Adipose tissue (tissue), 3 donors: ENCODE results near the gene SLC17A7. TPM values are rescaled to one million over a fixed set of nuclear protein-coding genes. Genes with fewer than 3 reads are reported as not detected.
A peak's percentile ranks its signal among the peaks of the same experiment; 100 is the strongest.
"Not testable (repeated sequence)": the region's sequence is repeated elsewhere in the genome, so short reads cannot be mapped to it uniquely, and the experiment has no call there.

Experiments
- H3K27ac ChIP-seq: one replicate; pipeline ENCODE4 v1.5.1; 2013; ENCODE audit warnings: low read depth, low read length
- WGBS, 3 donors: extraction: QIAGEN DNeasy Blood & Tissue Kit; methylation state at CpG; one replicate each; pipeline ENCODE4 v1.1.7; 2013; 5-methylcytosine and 5-hydroxymethylcytosine counted together
- polyA plus RNA-seq, 3 donors: library from polyadenylated mRNA; stranded (reverse); fragments of 200-250 nt; gene quantifications; one replicate each; pipeline ENCODE4 v1.2.3, GENCODE V29; 2013
- donor health status: healthy with polysubstance abuse.
- donor health status: Bipolar disorder and iron deficiency.
- donor health status: healthy.

Gene SLC17A7
- polyA plus RNA-seq, 3 donors, result 0.23 to 7.3 (median 1.5) TPM

DNA sequence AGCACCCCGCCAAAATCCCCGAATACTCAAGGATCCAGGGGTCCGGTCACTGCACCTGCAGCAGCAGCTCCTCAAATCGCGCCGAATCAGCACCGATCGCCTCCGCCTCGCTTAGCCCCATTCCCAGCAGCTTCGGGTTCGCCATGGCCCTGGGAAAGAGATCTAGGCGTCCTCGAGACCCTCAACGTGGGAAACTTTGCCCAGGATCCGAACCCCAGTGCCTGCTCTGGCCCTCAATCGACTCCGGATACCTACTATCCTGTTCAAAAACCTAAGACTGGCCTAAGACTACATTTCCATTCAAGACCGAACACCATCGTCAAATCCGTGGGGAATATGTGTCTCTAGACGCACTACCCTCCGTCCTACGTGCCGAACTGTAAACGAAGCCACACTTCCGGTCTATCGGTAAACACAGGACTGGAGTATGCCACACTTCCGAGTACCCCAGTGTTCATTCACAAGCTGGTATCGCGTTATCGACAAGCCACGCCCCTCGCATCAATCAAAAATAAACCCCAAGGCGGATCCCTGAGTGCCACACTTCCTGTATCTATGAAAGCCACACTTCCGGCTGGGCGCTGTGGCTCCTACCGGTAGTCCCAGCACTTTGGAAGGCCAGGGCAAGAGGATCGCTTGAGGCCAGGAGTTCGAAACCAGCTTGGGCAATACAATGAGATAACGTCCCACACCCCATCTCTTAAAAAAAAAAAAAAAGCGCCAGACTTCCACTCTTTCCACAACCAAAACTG, 10.3 kb upstream of the SLC17A7 start, which contains the start of gene PIH1D1:
Gene PIH1D1, minus strand, starts transcription at position 385 of the 752 bp plus-strand sequence. Its CDS starts 240 bp downstream, at position 145.
- H3K27ac ChIP-seq, result no peak within 1 kb of the TSS
- WGBS, 3 donors, result 0 to 1% (median 1%) methylated on average over 42 of the region's 42 CpGs

DNA sequence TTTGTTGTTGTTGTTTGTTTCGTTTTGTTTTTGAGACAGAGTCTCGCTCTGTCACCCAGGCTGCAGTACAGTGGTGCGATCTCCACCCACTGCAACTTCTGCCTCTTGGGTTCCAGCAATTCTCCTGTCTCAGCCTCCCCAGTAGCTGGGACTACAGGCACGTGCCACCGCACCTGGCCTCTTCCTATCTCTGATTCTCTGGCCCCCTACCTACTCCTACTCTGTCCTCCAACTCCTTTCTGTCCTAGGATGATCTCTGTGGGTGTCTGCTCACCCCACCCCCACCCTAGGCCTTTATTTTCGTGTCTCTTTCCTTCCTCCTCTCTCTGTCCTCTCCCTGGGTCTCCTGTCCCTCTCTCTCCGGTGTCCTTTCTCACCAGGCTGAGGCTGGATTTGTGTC, 9.1 kb upstream of the SLC17A7 start:
- no peak overlapping the region for H3K27ac ChIP-seq
- WGBS, 3 donors, result 81 to 86% (median 86%) methylated on average over 7 of the region's 7 CpGs

DNA sequence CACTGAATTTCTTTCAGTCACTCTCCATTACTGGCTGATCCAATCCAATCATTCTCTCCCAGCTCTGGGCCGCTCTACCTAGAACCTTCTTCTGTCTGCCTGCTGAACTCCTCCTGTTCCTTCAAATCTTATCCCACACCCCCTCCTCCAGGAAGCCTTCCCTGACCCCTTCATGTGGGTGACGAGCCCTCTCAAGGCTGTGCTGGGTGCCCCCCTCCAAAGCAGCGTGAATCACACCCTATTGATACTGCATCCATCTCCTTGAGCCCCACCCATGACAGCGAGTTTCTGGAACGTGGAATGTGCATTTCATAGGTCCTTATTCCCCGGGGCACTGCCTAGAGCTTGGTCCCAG, 7.1 kb upstream of the SLC17A7 start:
- no peak overlapping the region for H3K27ac ChIP-seq
- WGBS, 3 donors, result 91 to 96% (median 91%) methylated on average over 6 of the region's 6 CpGs

DNA sequence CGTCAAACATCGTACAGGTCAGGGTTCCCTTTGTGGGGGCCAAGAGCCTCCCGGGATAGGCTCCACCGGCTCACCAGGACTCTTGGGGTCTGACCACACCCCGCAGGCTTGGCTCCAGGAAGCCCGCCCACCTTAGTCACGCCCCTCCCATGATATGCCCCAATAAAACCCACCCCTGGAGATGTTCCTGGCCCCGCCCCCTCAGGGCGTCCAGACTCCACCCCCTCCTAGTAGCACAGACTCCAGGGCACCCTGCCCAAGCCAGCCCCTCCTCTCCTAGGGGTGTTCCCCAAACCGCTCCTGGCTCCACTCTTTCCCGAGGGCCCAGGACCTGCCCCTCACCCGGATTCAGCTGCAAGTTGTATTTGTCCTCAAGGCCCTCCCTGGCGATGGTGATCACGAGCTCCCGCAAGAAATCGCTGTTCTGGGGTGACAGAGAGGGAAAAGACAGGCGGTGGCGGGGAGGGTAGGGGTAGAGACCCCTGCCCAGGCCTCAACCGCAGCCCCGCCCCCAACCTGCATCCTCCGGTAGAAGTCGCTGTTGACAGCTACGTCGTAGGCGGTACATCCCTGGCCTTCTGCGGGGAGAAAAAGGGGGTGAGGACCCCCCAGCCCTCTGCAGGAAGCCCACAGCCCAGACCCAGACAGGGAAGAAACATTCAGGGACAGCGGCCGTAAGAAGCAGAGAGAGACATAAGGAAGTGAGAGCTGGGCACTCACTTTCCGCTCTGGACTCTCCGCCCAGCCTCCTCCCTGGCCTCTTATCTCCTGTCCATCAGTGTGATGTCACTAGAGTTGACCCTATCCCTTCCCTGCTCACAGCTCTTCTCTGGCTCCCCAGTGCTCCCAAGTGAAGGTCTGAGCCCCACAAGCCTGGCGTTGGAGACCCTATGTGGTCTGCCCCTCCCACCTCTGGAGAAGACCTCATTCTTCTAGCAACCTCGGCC, 6.4 kb upstream of the SLC17A7 start:
- no peak overlapping the region for H3K27ac ChIP-seq

DNA sequence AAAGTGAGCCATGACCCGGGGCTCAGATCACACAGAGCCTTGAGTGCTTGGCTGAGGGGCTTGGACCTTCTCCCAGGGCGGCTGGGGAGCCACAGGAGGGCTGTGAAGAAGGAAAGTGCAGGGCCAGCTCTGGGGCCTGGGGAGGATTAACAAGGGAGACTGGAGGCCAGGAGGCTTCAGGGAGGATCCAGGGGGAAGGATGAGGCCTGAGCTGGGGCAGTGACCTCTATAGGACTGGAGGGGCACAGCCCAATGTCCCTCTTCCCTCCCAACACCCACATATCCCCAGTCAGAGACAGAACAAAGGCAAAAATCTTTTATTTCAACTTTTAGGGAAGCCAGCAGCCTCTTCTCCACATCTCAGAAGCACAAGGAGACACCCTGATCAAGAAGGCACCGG, 4.7 kb upstream of the SLC17A7 start:
- H3K27ac ChIP-seq, result no peak overlapping the region
- WGBS, 3 donors, result 72 to 91% (median 81%) methylated on average over 3 of the region's 3 CpGs

More for the DNA sequence above, 6.4 kb upstream of the SLC17A7 start:
- WGBS, 3 donors, result 72 to 83% (median 72%) methylated on average over 32 of the region's 32 CpGs

DNA sequence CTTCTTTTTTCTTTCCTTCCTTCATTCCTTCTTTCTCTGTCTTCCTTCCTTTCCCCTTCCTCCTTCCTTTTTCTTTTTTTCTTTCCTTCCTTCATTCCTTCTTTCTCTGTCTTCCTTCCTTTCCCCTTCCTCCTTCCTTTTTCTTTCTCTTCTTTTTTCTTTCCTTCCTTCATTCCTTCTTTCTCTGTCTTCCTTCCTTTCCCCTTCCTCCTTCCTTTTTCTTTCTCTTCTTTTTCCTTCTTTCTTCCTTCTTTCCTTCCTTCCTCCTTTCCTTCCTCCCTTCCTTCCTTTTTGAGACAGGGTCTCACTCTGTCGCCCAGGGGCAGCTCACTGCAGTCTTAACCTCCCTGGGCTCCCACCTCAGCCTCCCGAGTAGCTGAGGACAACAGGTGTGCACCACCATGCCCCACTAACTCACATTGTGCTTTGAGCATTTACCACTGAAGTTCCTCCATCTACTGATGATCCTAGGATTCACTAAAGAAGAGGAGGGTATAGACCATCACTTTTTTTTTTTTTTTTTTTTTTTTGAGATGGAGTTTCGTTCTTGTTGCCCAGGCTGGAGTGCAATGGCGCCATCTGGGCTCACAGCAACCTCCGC, 2.9 kb upstream of the SLC17A7 start:
- WGBS, 3 donors, result 56 to 66% (median 63%) methylated on average over 5 of the region's 5 CpGs
- not testable (repeated sequence) for H3K27ac ChIP-seq

DNA sequence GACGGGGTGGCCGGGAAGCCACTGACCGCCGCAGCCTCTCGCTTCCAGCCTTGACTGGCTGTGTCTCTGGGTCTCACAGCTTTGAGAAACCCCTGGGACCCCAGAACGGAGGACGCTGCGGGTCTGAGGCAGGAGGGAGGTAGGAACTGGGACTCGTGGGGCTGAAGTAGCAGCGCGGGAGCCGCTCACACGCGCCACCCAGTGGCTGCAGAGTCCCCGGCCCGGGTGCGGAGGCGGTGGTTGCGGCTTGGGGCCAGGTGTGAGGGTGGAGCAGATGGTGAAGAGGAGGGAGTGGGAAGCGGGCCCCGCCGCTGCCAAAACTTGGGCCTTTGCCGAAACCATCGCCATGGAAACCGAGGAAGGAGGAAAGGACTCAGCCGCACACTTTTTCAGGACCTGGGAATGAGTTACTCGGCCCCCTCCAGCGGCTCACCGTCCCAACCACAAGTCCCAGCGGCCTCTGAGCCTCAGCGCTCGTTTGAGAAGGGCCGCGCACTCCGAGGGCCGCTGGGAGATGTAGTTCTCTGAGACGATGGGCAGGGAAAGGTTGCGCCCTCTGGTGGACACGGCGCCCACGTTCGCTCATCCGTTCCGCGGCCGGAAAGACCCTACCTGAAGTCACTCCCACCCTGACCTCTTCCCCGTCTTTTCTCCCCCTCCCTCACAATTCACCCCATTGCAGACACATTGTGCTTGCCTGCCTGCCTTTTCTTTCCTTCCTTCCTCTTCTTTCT, 2.2 kb upstream of the SLC17A7 start:
- H3K27ac ChIP-seq, result peak overlapping the region; percentile 69
- WGBS, 3 donors, result 0% methylated on average over 46 to 47 of the region's 47 CpGs

DNA sequence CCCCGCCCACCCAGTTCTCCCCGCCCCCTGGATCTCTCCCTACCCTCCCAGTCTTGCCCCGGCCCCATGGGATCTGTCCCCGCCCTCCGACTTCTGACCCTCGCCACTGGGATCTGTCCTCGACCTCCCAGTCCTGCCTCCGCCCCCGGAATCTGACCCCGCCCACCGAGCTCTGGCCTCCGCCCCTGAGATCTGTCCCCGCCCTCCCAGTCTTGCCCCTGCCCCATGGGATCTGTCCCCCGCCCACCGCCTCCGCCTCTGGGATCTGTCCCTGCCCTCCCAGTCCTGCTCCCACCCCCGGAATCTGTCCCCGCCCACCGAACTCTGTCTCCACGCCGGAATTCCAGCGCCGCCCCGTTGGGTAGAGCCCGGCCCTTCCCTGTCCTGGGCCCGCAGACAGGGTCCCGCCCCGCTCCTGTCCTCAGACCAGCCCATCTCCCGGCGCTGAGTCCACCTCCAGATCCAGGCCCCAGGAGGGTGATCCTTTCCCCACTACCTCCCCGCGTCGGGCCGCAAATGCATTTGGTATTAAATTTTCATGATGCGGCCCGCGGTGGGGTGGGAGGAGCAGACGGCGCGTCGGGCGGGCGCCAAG, 1.5 kb upstream of the SLC17A7 start:
- peak overlapping the region; percentile 69 for H3K27ac ChIP-seq
- WGBS, 3 donors, result 0 to 2% (median 1%) methylated on average over 40 to 43 of the region's 43 CpGs

DNA sequence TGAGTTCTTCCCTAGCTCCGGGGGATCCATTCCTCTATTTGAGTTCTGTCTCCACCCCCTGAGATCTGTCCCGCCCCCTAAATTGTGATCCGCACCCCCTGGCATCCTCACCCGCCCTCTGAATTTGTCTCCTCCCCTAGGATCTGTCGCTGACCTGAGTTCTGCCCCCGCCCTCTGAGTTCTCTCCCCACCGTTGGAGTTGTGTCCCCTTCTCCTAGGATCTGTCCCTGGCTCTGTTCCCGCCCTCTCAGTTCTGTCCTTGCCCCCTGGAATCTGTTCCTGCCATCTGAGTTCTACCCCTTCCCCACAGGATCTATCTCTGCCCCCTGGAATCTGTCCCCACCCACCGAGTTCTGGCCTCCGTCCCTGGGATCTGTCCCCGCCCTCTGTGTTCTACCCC, 1.0 kb upstream of the SLC17A7 start:
- 2 to 5% (median 2%) methylated on average over 11 of the region's 11 CpGs for WGBS, 3 donors
- H3K27ac ChIP-seq, result no peak overlapping the region

DNA sequence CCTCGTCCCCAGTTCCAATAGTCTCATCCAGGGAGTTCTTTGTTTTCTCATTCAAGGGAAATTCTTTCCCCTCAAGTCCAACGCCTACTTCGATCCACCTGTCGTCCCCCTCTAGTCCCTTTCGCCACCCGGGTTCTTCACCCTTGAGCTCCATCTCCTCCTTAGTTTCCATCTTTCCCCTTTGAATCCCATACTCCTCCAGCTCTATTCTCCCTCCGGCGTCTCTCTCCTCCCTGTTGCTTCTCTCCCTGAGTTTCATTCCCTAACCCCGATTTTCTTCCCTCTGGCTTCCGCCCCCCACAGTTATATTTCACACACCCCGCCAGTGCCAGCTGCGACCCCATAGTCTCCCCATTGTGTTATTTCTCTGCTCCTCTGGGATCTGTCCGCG, 628 bp upstream of the SLC17A7 start:
- 14 to 27% (median 19%) methylated on average over 14 of the region's 14 CpGs for WGBS, 3 donors
- H3K27ac ChIP-seq, result no peak overlapping the region

DNA sequence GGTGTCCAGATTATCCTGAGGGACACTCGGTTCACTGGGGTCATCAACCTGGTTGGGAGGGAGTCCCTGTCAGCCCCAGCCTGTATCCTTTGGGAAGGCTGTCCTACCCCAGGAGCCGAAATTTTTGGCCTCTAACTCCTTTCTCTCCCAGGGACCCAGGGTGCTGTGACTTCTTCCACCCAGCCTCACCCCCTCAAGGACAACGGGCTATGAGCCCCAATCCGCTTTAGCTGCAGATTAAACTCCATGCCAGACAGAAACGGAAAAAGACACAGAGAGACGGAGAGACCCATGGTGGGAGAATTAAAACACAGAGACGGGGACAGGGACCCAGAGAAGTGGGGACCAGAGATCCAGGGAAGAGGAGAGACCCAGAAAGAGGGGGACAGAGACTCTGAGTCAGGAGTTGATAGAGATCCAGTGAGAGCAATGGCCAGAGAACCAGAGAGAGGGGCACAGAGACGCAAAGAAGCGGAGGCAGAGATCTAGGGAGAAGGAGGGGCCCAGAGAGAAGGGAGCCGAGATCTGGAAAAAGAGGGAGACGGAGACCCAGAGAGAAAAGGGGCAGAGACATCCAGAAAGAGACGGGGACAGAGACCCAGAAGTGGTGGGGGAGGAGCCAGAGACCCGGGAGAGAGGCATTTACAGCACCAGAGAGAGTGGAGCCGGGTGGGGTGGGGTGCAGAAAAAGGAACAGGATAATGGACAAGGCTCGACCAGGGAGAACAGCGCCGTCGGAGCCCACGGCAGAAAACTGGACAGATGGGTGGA, 703 bp downstream of the SLC17A7 start:
- no peak overlapping the region for H3K27ac ChIP-seq
- WGBS, 3 donors, result 24 to 32% (median 25%) methylated on average over 19 of the region's 19 CpGs

DNA sequence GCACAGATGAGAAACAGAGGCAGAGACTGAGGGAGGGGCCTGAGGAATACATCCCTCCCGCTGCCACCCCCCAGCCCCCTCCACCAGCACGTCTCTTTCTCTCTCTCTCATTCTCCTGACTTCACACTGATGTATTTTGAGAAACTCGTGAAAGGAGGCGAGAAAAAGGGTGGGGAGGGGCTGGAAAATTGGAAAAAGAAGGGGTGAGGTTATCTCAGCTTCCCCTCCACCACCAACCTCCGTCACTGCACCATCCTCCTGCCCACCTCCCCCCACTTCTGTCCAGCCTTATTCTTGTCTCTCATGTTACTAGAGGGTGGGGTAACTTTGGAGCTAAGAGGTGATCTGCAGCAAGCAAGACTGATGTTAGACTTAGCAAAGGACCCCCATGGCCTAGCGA, 1.5 kb downstream of the SLC17A7 start:
- WGBS, 3 donors, result 59 to 64% (median 64%) methylated on average over 6 of the region's 6 CpGs
- H3K27ac ChIP-seq, result no peak overlapping the region

DNA sequence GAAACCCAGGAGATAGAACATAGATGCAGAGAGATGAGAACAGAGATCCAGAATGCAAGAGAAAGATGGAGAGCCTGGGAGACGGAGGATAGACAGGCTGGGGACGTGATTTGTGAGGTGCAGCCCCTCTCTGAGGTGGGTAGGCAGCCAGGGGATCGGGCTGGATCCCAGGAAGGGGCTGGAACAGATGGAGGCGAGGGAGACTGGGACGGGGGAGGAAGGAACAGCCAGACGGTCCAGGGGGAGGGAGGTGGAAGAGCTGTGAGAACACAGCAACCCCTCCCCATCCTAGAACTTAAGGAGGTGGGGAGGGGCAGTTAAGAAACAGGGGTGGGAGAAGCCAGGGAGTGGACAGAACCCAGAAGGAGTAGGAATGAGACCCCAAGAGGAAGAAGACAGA, 3.1 kb downstream of the SLC17A7 start:
- WGBS, 3 donors, result 18 to 27% (median 25%) methylated on average over 6 of the region's 6 CpGs
- no peak overlapping the region for H3K27ac ChIP-seq

DNA sequence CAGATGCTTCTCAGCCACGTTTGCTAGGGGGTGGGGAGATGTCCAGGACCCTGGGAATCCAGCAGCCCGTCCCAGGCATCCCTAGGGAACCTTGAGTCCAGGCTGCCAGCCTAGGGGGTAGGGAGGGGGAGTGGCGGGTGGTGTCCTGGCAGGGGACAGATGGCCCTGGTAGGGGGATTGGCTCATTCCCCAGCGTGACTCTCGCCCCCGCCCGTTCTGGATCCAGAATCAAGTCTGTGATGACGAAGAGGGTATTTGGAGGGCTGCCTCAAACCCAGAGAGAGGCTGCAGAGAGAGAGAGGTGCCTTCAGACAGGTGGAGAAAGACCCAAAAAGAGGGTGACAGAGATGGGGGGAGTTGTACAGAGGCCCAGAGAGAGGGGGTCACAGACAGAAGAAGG, 4.1 kb downstream of the SLC17A7 start:
- no peak overlapping the region for H3K27ac ChIP-seq
- WGBS, 3 donors, result 13 to 38% (median 23%) methylated on average over 8 of the region's 8 CpGs

DNA sequence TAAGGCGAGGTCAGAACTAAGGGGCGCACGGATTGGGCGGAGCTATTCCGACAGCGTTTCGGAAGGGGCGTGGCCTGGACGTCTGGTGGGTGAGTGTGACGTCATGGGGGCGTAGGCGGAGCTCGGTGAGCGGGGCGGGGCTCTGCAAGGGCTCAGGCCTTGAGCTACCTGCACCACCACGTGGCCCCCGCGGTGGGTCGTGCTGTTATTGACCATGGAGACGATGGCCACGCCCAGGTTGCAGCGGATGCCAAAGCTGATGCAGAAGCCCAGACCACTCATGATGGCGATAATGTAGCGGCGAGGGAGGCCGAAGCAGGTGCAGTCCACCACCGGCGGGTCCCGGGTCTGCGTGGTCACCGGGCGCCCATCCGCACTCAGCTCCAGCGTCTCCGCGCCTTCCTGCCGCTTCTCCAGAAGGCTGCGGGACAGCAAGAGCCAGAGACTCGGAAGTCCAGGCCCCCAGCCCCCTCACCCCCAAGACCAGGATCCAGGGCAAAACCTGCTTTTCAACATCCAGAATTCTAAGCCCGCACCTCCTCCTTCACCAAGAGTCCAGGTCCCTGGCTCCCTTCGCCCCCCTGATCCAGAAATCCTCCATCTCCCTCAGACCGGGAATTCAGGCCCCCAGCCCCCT, 4.8 kb downstream of the SLC17A7 start:
- H3K27ac ChIP-seq, result no peak overlapping the region
- 6 to 30% (median 22%) methylated on average over 42 of the region's 42 CpGs for WGBS, 3 donors

DNA sequence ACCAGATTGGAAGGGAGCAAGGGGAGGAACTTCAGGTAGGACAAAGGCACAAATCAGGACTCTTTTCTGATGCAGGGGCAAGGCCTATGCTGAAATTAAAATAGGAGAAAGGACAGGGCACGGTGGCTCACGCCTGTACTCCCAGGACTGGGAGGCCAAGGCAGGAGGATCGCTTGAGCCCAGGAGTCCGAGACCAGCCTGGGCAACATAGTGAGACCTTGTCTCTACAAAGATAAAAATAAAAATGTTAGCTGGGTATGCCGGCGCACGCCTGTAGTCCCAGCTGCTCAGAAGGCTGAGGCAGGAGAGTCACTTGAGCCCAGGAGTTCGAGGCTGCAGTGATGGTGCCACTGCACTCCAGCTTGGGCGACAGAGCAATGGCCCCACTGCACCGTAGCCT, 5.7 kb downstream of the SLC17A7 start:
- no peak overlapping the region for H3K27ac ChIP-seq
- WGBS, 3 donors, result 86 to 91% (median 89%) methylated on average over 10 of the region's 10 CpGs
